Trophoblast cell (in vitro differentiated cells and primary cell): ENCODE results near the gene KRTAP5-4.

Source experiments
- DNase-seq, 2 donors: peaks; one replicate each; pipeline ENCODE4 v3.0.0-alpha.2; 2016
- H2AFZ ChIP-seq: 2 replicates; pipeline ENCODE4 v1.6.1; 2013; ENCODE audit warnings: low read length, moderate library complexity, mild to moderate bottlenecking; ENCODE audit not compliant: insufficient read depth, poor library complexity
- H2AK5ac ChIP-seq: 2 replicates; pipeline ENCODE4 v1.6.1; 2013; ENCODE audit warnings: mild to moderate bottlenecking, low read length
- H2BK120ac ChIP-seq: 2 replicates; pipeline ENCODE4 v1.6.1; 2013; ENCODE audit warnings: low read length, mild to moderate bottlenecking, moderate library complexity; ENCODE audit not compliant: insufficient read depth, poor library complexity
- H2BK12ac ChIP-seq: 2 replicates; pipeline ENCODE4 v1.6.1; 2013; ENCODE audit warnings: mild to moderate bottlenecking, low read length, moderate library complexity
- H2BK5ac ChIP-seq: 2 replicates; pipeline ENCODE4 v1.6.1; 2013; ENCODE audit warnings: low read length, low read depth, moderate library complexity, mild to moderate bottlenecking; ENCODE audit not compliant: poor library complexity
- H3K14ac ChIP-seq: 2 replicates; pipeline ENCODE4 v1.6.1; 2013; ENCODE audit warnings: mild to moderate bottlenecking, low read length
- H3K18ac ChIP-seq: 2 replicates; pipeline ENCODE4 v1.6.1; 2013; ENCODE audit warnings: mild to moderate bottlenecking, low read length
- H3K23ac ChIP-seq: 2 replicates; pipeline ENCODE4 v1.6.1; 2013; ENCODE audit warnings: low read length
- H3K27ac ChIP-seq: 2 replicates; pipeline ENCODE4 v1.5.1; 2013; ENCODE audit warnings: low read depth, mild to moderate bottlenecking, inconsistent platforms, low read length, moderate library complexity
- H3K27me3 ChIP-seq: 2 replicates; pipeline ENCODE4 v1.6.1; 2013; ENCODE audit warnings: inconsistent platforms, mild to moderate bottlenecking, low read length, moderate library complexity; ENCODE audit not compliant: insufficient read depth
- H3K36me3 ChIP-seq, 2 experiments: 1 replicate in 1 of 2; 2 replicates in 1 of 2; pipeline ENCODE4 v1.6.1; 2013; ENCODE audit warnings: low read length in 2 of 2, mild to moderate bottlenecking in 2 of 2, moderate library complexity in 1 of 2; ENCODE audit not compliant: insufficient read depth in 2 of 2, control insufficient read depth in 1 of 2
- H3K4ac ChIP-seq: 2 replicates; pipeline ENCODE4 v1.6.1; 2013; ENCODE audit warnings: low read depth, mild to moderate bottlenecking, low read length, moderate library complexity
- H3K4me1 ChIP-seq, 2 experiments: 1 replicate in 1 of 2; 2 replicates in 1 of 2; pipeline ENCODE4 v1.6.1; 2013; ENCODE audit warnings: low read length in 2 of 2, mild to moderate bottlenecking in 2 of 2, moderate library complexity in 1 of 2; ENCODE audit not compliant: insufficient read depth in 2 of 2, control insufficient read depth in 1 of 2
- H3K4me2 ChIP-seq: 2 replicates; pipeline ENCODE4 v1.6.1; 2013; ENCODE audit warnings: inconsistent platforms, mild to moderate bottlenecking, low read length, moderate library complexity
- H3K4me3 ChIP-seq: 2 replicates; pipeline ENCODE4 v1.5.1; 2013; ENCODE audit warnings: mild to moderate bottlenecking, low read depth, low read length, inconsistent platforms
- H3K79me1 ChIP-seq: one replicate; pipeline ENCODE4 v1.6.1; 2013; ENCODE audit warnings: low read length
- H3K79me2 ChIP-seq: 2 replicates; pipeline ENCODE4 v1.6.1; 2013; ENCODE audit warnings: low read length, mild to moderate bottlenecking; ENCODE audit not compliant: control insufficient read depth, insufficient read depth, poor library complexity
- H3K9ac ChIP-seq: 2 replicates; pipeline ENCODE4 v1.6.1; 2013; ENCODE audit warnings: mild to moderate bottlenecking, low read length
- H3K9me3 ChIP-seq: 2 replicates; pipeline ENCODE4 v1.6.1; 2013; ENCODE audit warnings: low read depth, mild to moderate bottlenecking, control low read depth, inconsistent platforms, low read length; ENCODE audit not compliant: insufficient read depth
- H4K12ac ChIP-seq: 2 replicates; pipeline ENCODE4 v1.6.1; 2013; ENCODE audit warnings: low read depth, mild to moderate bottlenecking, low read length, moderate library complexity
- H4K8ac ChIP-seq: 2 replicates; pipeline ENCODE4 v1.6.1; 2013; ENCODE audit warnings: low read depth, mild to moderate bottlenecking, low read length, moderate library complexity
- H4K91ac ChIP-seq: one replicate; pipeline ENCODE4 v1.6.1; 2013; ENCODE audit warnings: low read depth, mild to moderate bottlenecking, low read length, moderate library complexity
- WGBS: extraction: QIAGEN DNeasy Blood & Tissue Kit; methylation state at CpG from one replicate; pipeline ENCODE4 v1.1.7; 2013; ENCODE audit warnings: missing lambda C conversion rate; ENCODE audit not compliant: insufficient read length, insufficient coverage; ENCODE audit errors: extremely low coverage; 5-methylcytosine and 5-hydroxymethylcytosine counted together

Gene KRTAP5-4

GRCh38 chr11:1652026-1652425, 30.1 kb upstream of the KRTAP5-4 start:
- no peak overlapping the region for H3K4me3 ChIP-seq
- no peak overlapping the region for H3K23ac ChIP-seq
- DNase-seq, result no peak
- H3K4me2 ChIP-seq, result no peak overlapping the region
- no CpG with 5 or more reads among the region's 19 CpGs for WGBS
- no peak overlapping the region for H2BK12ac ChIP-seq
- H2BK5ac ChIP-seq, result no peak overlapping the region
- no peak overlapping the region for H2AK5ac ChIP-seq
- no peaks in the 10 kb centered on the region for H3K79me2 ChIP-seq
- no peaks in the 10 kb centered on the region for H3K79me1 ChIP-seq
- no peaks in the 10 kb centered on the region for H3K4me1 ChIP-seq
- H4K8ac ChIP-seq, result no peak overlapping the region
- H3K9me3 ChIP-seq, result peaks cover 1% of the 10 kb centered on the region
- no peak overlapping the region for H3K14ac ChIP-seq
- H4K12ac ChIP-seq, result no peak overlapping the region
- no peak overlapping the region for H2BK120ac ChIP-seq
- H3K27ac ChIP-seq, result no peak overlapping the region
- H3K18ac ChIP-seq, result no peak overlapping the region
- H3K4ac ChIP-seq, result no peak overlapping the region
- no peak overlapping the region for H3K9ac ChIP-seq
- H2AFZ ChIP-seq, result no peak overlapping the region
- no peak overlapping the region for H4K91ac ChIP-seq
- no peaks in the 10 kb centered on the region for H3K36me3 ChIP-seq
- H3K27me3 ChIP-seq, result no peaks in the 10 kb centered on the region

GRCh38 chr11:1651411-1651980, 29.6 kb upstream of the KRTAP5-4 start:
- H2BK5ac ChIP-seq, result no peak overlapping the region
- H2AK5ac ChIP-seq, result no peak overlapping the region
- H3K27me3 ChIP-seq, result no peaks in the 10 kb centered on the region
- H4K8ac ChIP-seq, result no peak overlapping the region
- H4K12ac ChIP-seq, result no peak overlapping the region
- H3K36me3 ChIP-seq, result no peaks in the 10 kb centered on the region
- H3K4me1 ChIP-seq, result no peaks in the 10 kb centered on the region
- no peak overlapping the region for H3K4ac ChIP-seq
- H2BK12ac ChIP-seq, result no peak overlapping the region
- H3K9me3 ChIP-seq, result peaks cover 1% of the 10 kb centered on the region
- H3K14ac ChIP-seq, result no peak overlapping the region
- no peak overlapping the region for H4K91ac ChIP-seq
- no peak overlapping the region for H3K4me3 ChIP-seq
- H3K27ac ChIP-seq, result no peak overlapping the region
- H3K23ac ChIP-seq, result no peak overlapping the region
- no peak overlapping the region for H3K18ac ChIP-seq
- WGBS, result no CpG with 5 or more reads among the region's 7 CpGs
- no peak overlapping the region for H2BK120ac ChIP-seq
- no peak for DNase-seq
- H2AFZ ChIP-seq, result no peak overlapping the region
- no peak overlapping the region for H3K4me2 ChIP-seq
- no peaks in the 10 kb centered on the region for H3K79me2 ChIP-seq
- no peaks in the 10 kb centered on the region for H3K79me1 ChIP-seq
- no peak overlapping the region for H3K9ac ChIP-seq

GRCh38 chr11:1650918-1651262, 29.0 kb upstream of the KRTAP5-4 start:
- DNase-seq, result no peak
- Histone ChIP-seq H3K4me3 (no peak overlapping the region), H3K23ac (no peak overlapping the region), H4K12ac (no peak overlapping the region), H3K14ac (no peak overlapping the region), H3K4me2 (no peak overlapping the region), H3K36me3 (no peaks in the 10 kb centered on the region), H2BK12ac (no peak overlapping the region), H3K79me1 (no peaks in the 10 kb centered on the region), H3K9ac (no peak overlapping the region), H3K9me3 (peaks cover 1% of the 10 kb centered on the region), H3K27me3 (no peaks in the 10 kb centered on the region), H2AK5ac (no peak overlapping the region), H4K8ac (no peak overlapping the region), H3K27ac (no peak overlapping the region), H3K18ac (no peak overlapping the region), H3K79me2 (no peaks in the 10 kb centered on the region), H2AFZ (no peak overlapping the region), H2BK5ac (no peak overlapping the region), H4K91ac (no peak overlapping the region), H3K4ac (no peak overlapping the region), H3K4me1 (no peaks in the 10 kb centered on the region), H2BK120ac (no peak overlapping the region)
- no CpG with 5 or more reads among the region's 5 CpGs for WGBS

- H3K4me1 ChIP-seq, result no peaks in the 10 kb centered on the region
- no peak overlapping the region for H3K4ac ChIP-seq
- H3K27me3 ChIP-seq, result no peaks in the 10 kb centered on the region
- no peak overlapping the region for H2BK120ac ChIP-seq
- no peaks in the 10 kb centered on the region for H3K36me3 ChIP-seq
- no peak overlapping the region for H2AFZ ChIP-seq
- H2AK5ac ChIP-seq, result no peak overlapping the region
- no peak overlapping the region for H2BK12ac ChIP-seq
- no peaks in the 10 kb centered on the region for H3K79me1 ChIP-seq
- no peak overlapping the region for H3K4me3 ChIP-seq
- H4K8ac ChIP-seq, result no peak overlapping the region
- no peak overlapping the region for H3K14ac ChIP-seq
- H2BK5ac ChIP-seq, result no peak overlapping the region
- peaks cover 1% of the 10 kb centered on the region for H3K9me3 ChIP-seq
- no peak overlapping the region for H3K18ac ChIP-seq
- H3K23ac ChIP-seq, result no peak overlapping the region
- no CpG with 5 or more reads among the region's 15 CpGs for WGBS
- H3K79me2 ChIP-seq, result no peaks in the 10 kb centered on the region
- no peak for DNase-seq
- no peak overlapping the region for H4K12ac ChIP-seq
- H3K27ac ChIP-seq, result no peak overlapping the region
- H4K91ac ChIP-seq, result no peak overlapping the region
- H3K4me2 ChIP-seq, result no peak overlapping the region
- H3K9ac ChIP-seq, result no peak overlapping the region
These were observed 28.3 kb upstream of the KRTAP5-4 start for GRCh38 chr11:1650034-1650917.
